Lower leg skin (tissue), 3 donors: ENCODE measurements around the gene EIF2B1.

ENCODE experiments used
- POLR2A ChIP-seq, 2 donors: fragments of 450-650 bp; IDR thresholded peaks; one replicate each; pipeline ENCODE4 v1.6.1; 2016 to 2017; ENCODE audit warnings: antibody characterized with exemption in 2 of 2, mild to moderate bottlenecking in 1 of 2, moderate library complexity in 1 of 2
- TF ChIP-seq, protein P1 (sequence below), 3 donors: fragments of 450-650 bp; IDR thresholded peaks; one replicate each; pipeline ENCODE4 v1.5.1; 2016; ENCODE audit warnings: antibody characterized with exemption in 3 of 3, mild to moderate bottlenecking in 3 of 3, moderate library complexity in 2 of 3

DNA sequence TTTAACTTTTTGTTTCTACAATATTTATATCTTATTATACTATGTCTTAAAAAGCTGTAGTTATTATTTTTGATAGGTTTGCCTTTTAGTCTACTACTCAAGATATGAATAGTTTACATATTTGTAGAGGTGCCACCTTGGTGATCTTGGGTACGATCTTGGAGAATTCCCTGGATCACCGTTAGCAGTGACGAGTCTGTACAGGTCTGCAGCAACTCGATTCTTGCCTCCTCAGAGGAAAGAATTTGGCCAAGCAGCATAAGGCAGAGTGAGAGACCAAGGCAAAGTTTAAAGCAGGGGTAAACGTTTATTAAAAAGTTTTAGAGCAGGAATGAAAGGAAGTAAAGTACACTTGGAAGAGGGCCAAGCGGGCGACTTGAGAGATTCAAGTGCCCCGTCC lies 34.3 kb upstream of the EIF2B1 start:
- TF ChIP-seq, protein P1, sequence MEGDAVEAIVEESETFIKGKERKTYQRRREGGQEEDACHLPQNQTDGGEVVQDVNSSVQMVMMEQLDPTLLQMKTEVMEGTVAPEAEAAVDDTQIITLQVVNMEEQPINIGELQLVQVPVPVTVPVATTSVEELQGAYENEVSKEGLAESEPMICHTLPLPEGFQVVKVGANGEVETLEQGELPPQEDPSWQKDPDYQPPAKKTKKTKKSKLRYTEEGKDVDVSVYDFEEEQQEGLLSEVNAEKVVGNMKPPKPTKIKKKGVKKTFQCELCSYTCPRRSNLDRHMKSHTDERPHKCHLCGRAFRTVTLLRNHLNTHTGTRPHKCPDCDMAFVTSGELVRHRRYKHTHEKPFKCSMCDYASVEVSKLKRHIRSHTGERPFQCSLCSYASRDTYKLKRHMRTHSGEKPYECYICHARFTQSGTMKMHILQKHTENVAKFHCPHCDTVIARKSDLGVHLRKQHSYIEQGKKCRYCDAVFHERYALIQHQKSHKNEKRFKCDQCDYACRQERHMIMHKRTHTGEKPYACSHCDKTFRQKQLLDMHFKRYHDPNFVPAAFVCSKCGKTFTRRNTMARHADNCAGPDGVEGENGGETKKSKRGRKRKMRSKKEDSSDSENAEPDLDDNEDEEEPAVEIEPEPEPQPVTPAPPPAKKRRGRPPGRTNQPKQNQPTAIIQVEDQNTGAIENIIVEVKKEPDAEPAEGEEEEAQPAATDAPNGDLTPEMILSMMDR (IDR thresholded peaks at IDR 0.05): no peak
- no peak for TF ChIP-seq POLR2A (IDR thresholded peaks at IDR 0.05)
